IMR-90 (cell line): ENCODE results near the gene LAMTOR4. TPM values are rescaled to one million over a fixed set of nuclear protein-coding genes. Genes with fewer than 3 reads are reported as not detected.
A peak's percentile ranks its signal among the peaks of the same experiment; 100 is the strongest.

Source experiments
- ATAC-seq: fragments of 200-7000 bp; cut with Tn5 transposase; 2 replicates; pipeline ENCODE4 v1.9.1; 2020; ENCODE audit warnings: low read depth, mild to moderate bottlenecking, moderate library complexity
- BruUV-seq: library from RNA; stranded (reverse); fragments of 400-500 nt; replicated peaks from 2 replicates; lab custom pipeline; 2021; lab: Mats Ljungman, UMichigan
- CTCF ChIA-PET: fragments of 300-600 bp; formaldehyde crosslinking; extraction: SDS; loops from one replicate; lab custom pipeline; 2021; ENCODE audit warnings: antibody characterized with exemption; lab: Yijun Ruan, JAX
- POLR2A ChIA-PET: fragments of 300-600 bp; sonication (Branson Sonifier 250); formaldehyde crosslinking; loops from one replicate; lab custom pipeline; 2022; ENCODE audit warnings: antibody characterized with exemption; ENCODE audit not compliant: unreplicated experiment; lab: Charles Lee
- DNase-seq: peaks from one replicate; pipeline ENCODE4 v3.0.0; 2013
- H2AFZ ChIP-seq: replicated peaks from 2 replicates; pipeline ENCODE3; 2013; ENCODE audit warnings: low read length, mild to moderate bottlenecking; ENCODE audit not compliant: poor library complexity
- H2AK5ac ChIP-seq: 2 replicates; pipeline ENCODE4 v1.6.1; 2013; ENCODE audit warnings: low read depth, low read length, inconsistent platforms
- H2AK9ac ChIP-seq: replicated peaks from 2 replicates; pipeline ENCODE3; 2013; ENCODE audit warnings: mild to moderate bottlenecking, low read depth, low read length, moderate library complexity; ENCODE audit not compliant: poor library complexity
- H2BK120ac ChIP-seq: 2 replicates; pipeline ENCODE4 v1.6.1; 2013; ENCODE audit warnings: low read depth, low read length, inconsistent platforms
- H2BK15ac ChIP-seq: 3 replicates; pipeline ENCODE4 v1.6.1; 2013; ENCODE audit warnings: low read depth, low read length, inconsistent platforms
- H2BK20ac ChIP-seq: 2 replicates; pipeline ENCODE4 v1.6.1; 2013; ENCODE audit warnings: low read depth, mild to moderate bottlenecking, inconsistent platforms, low read length, moderate library complexity
- H2BK5ac ChIP-seq: 2 replicates; pipeline ENCODE4 v1.6.1; 2013; ENCODE audit warnings: mild to moderate bottlenecking, low read depth, low read length, inconsistent platforms; ENCODE audit not compliant: poor library complexity, severe bottlenecking
- H3K14ac ChIP-seq: replicated peaks from 2 replicates; pipeline ENCODE4 v1.6.1; 2013; ENCODE audit warnings: low read depth, low read length, inconsistent platforms
- H3K18ac ChIP-seq: 2 replicates; pipeline ENCODE4 v1.6.1; 2013; ENCODE audit warnings: low read depth, low read length, control low read depth
- H3K23ac ChIP-seq: 2 replicates; pipeline ENCODE4 v1.6.1; 2013; ENCODE audit warnings: low read depth, low read length, inconsistent platforms
- H3K27ac ChIP-seq: 2 replicates; pipeline ENCODE4 v1.5.1; 2013; ENCODE audit warnings: mild to moderate bottlenecking, control low read depth, low read length; ENCODE audit not compliant: insufficient read depth
- H3K27me3 ChIP-seq: 2 replicates; pipeline ENCODE4 v1.6.1; 2013; ENCODE audit warnings: low read length; ENCODE audit not compliant: control insufficient read depth, insufficient read depth
- H3K36me3 ChIP-seq: 2 replicates; pipeline ENCODE4 v1.6.1; 2013; ENCODE audit warnings: low read length, mixed read lengths; ENCODE audit not compliant: control insufficient read depth, insufficient read depth
- H3K4ac ChIP-seq: 2 replicates; pipeline ENCODE4 v1.6.1; 2013; ENCODE audit warnings: low read depth, low read length, inconsistent platforms
- H3K4me1 ChIP-seq: 2 replicates; pipeline ENCODE4 v1.6.1; 2013; ENCODE audit warnings: low read length, mixed read lengths; ENCODE audit not compliant: control insufficient read depth, insufficient read depth
- H3K4me2 ChIP-seq: 2 replicates; pipeline ENCODE4 v1.6.1; 2013; ENCODE audit warnings: low read depth, mild to moderate bottlenecking, control low read depth, low read length, moderate library complexity
- H3K4me3 ChIP-seq: 2 replicates; pipeline ENCODE4 v1.5.1; 2013; ENCODE audit warnings: low read depth, mild to moderate bottlenecking, control low read depth, low read length, moderate library complexity; ENCODE audit not compliant: insufficient read depth
- H3K56ac ChIP-seq: 2 replicates; pipeline ENCODE4 v1.6.1; 2013; ENCODE audit warnings: low read length, inconsistent platforms; ENCODE audit not compliant: insufficient read depth; ENCODE audit errors: extremely low read depth
- H3K79me1 ChIP-seq, 2 experiments: 2 replicates each; pipeline ENCODE4 v1.6.1; 2013; ENCODE audit warnings: low read length in 2 of 2, inconsistent platforms in 1 of 2, low read depth in 1 of 2
- H3K9ac ChIP-seq: 2 replicates; pipeline ENCODE4 v1.6.1; 2013; ENCODE audit warnings: low read depth, low read length, control low read depth
- H3K9me1 ChIP-seq: 2 replicates; pipeline ENCODE4 v1.6.1; 2013; ENCODE audit warnings: low read length, inconsistent platforms; ENCODE audit not compliant: insufficient read depth
- H3K9me3 ChIP-seq: 2 replicates; pipeline ENCODE4 v1.6.1; 2013; ENCODE audit warnings: low read length; ENCODE audit not compliant: control insufficient read depth, insufficient read depth
- H4K20me1 ChIP-seq: 2 replicates; pipeline ENCODE4 v1.6.1; 2013; ENCODE audit warnings: low read length, inconsistent platforms; ENCODE audit not compliant: insufficient read depth
- H4K5ac ChIP-seq: 2 replicates; pipeline ENCODE4 v1.6.1; 2013; ENCODE audit warnings: mild to moderate bottlenecking, low read depth, low read length, control low read depth
- H4K8ac ChIP-seq, 2 experiments: 2 replicates each; pipeline ENCODE4 v1.6.1; 2013; ENCODE audit warnings: low read depth in 2 of 2, low read length in 2 of 2, control low read depth in 1 of 2, inconsistent platforms in 1 of 2
- H4K91ac ChIP-seq: 2 replicates; pipeline ENCODE4 v1.6.1; 2013; ENCODE audit warnings: low read depth, low read length, inconsistent platforms; ENCODE audit not compliant: insufficient read depth
- CEBPB ChIP-seq: IDR thresholded peaks from 2 replicates; pipeline ENCODE4 v1.6.1; 2012; ENCODE audit warnings: low read depth, low read length, improper control_type of control experiment
- MAFK ChIP-seq: IDR thresholded peaks from 2 replicates; pipeline ENCODE4 v1.6.1; 2012; ENCODE audit warnings: low read depth, low read length, improper control_type of control experiment
- MXI1 ChIP-seq: IDR thresholded peaks from 2 replicates; pipeline ENCODE4 v1.6.1; 2012; ENCODE audit warnings: low read depth, mild to moderate bottlenecking, low read length, moderate library complexity, borderline replicate concordance
- POLR2A ChIP-seq: IDR thresholded peaks from 2 replicates; pipeline ENCODE4 v1.6.1; 2012; ENCODE audit warnings: mild to moderate bottlenecking, low read depth, low read length
- RCOR1 ChIP-seq: IDR thresholded peaks from 2 replicates; pipeline ENCODE4 v1.6.1; 2012; ENCODE audit warnings: mild to moderate bottlenecking, low read length, improper control_type of control experiment; ENCODE audit not compliant: insufficient replicate concordance
- RFX5 ChIP-seq: IDR thresholded peaks from 2 replicates; pipeline ENCODE4 v1.8.0; 2012; ENCODE audit warnings: low read depth, mild to moderate bottlenecking, low read length, moderate library complexity
- SMC3 ChIP-seq: fragments of 150-350 bp; IDR thresholded peaks from 2 replicates; pipeline ENCODE4 v1.6.1; 2016; ENCODE audit warnings: low read depth, mild to moderate bottlenecking, antibody characterized with exemption, low read length, moderate library complexity
- WGBS, 2 experiments: methylation state at CpG; one replicate each; pipeline versions ENCODE4 v1.1.5 to v1.1.7; 2013; ENCODE audit warnings: missing lambda C conversion rate in 2 of 2; ENCODE audit not compliant: insufficient read length in 1 of 2; ENCODE audit errors: extremely low coverage in 2 of 2; 5-methylcytosine and 5-hydroxymethylcytosine counted together
- dilution Hi-C: fragments of 300-500 bp; cut with HindIII; formaldehyde crosslinking; loops from one replicate; pipeline ENCODE4 v1.14.3; 2018; ENCODE audit warnings: low sequenced_read_pairs; ENCODE audit not compliant: unreplicated experiment
- in situ Hi-C: fragments of 300-500 bp; cut with MboI; formaldehyde crosslinking; loops from 3 replicates; pipeline ENCODE4 v1.14.3; 2019; ENCODE audit warnings: low sequenced_read_pairs, inconsistent platforms, mixed read lengths
- intact Hi-C: fragments of 100-400 bp; cut with micrococcal nuclease; formaldehyde crosslinking; loops from 2 replicates; pipeline ENCODE4 v1.10.0; 2022
- polyA plus RNA-seq, 3 experiments: library from polyadenylated mRNA; depleted of rRNA; stranded (reverse); fragments of >200 nt; gene quantifications; 2 replicates each; pipeline ENCODE4 v1.2.3, GENCODE V29; 2012; ENCODE audit warnings: low replicate concordance in 1 of 3
- total RNA-seq: library from RNA; depleted of rRNA; stranded (reverse); fragments of >200 nt; gene quantifications from 2 replicates; pipeline ENCODE4 v1.2.3, GENCODE V29; 2012
- TF ChIP-seq, protein P1 (sequence below): conservative IDR thresholded peaks from 2 replicates; pipeline ENCODE4 v1.5.1; 2012; ENCODE audit warnings: mild to moderate bottlenecking, low read depth, low read length, improper control_type of control experiment
- TF ChIP-seq, protein P2 (sequence below): fragments of 150-350 bp; IDR thresholded peaks from 2 replicates; pipeline ENCODE4 v1.6.1; 2016; ENCODE audit warnings: low read depth, mild to moderate bottlenecking, low read length, moderate library complexity, borderline replicate concordance
- TF ChIP-seq, protein P3 (sequence below): fragments of 150-350 bp; IDR thresholded peaks from 2 replicates; pipeline ENCODE4 v1.6.1; 2017; ENCODE audit warnings: mild to moderate bottlenecking, antibody characterized with exemption, low read length, low read depth

Gene LAMTOR4
- total and polyA plus RNA-seq, 2 of the 4 experiments (the other 2 are of a cell fraction) = 134 to 268 TPM

DNA sequence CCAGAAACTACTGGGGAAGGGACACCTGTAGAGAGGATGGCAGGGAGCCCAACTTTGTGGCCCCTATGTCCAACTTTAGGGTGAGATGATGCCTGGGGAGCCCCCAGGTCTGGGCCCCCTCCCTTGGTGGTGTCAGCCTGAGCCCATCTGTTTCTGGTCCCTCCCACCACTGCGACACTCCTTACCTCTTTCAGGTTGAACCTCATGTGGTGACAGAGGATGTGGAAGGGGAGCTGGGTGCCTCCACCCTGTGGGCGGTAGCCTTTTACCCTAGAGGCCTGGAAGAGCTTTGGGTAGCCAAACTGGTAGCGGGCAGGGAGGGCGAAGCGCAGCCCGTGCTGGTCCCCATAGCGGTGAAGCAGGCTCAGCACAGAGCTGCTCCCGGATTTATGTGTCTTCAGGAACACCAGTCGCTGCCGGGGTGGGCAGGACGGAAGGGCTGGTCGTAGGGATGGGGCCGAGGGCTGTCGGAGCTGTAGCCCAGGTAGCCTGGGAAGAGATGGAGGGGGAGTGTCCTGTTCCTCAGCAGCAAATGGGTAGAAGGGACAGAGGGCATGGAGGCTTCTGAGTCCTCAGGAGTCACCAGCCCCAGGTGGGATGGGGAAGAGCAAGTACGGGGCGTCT, 17.7 kb downstream of the LAMTOR4 start:
- no peak overlapping the region for H2BK15ac ChIP-seq
- DNase-seq = no peak
- ChIA-PET POLR2A (no interaction called here), CTCF (no interaction called here)
- no peaks in the 10 kb centered on the region for H4K20me1 ChIP-seq
- H3K56ac ChIP-seq = no peak overlapping the region
- no peaks in the 10 kb centered on the region for H3K27me3 ChIP-seq
- 68% methylated on average over 8 of the region's 16 CpGs; no CpG with 5 or more reads in 1 of the 2 experiments for WGBS, 2 experiments
- no peak overlapping the region for H4K5ac ChIP-seq
- no peak overlapping the region for H3K18ac ChIP-seq
- no peak overlapping the region for H3K23ac ChIP-seq
- no TSS peak for BruUV-seq
- H3K4me1 ChIP-seq = peaks cover 6% of the 10 kb centered on the region
- H3K27ac ChIP-seq = no peak overlapping the region
- no peak overlapping the region for H3K4me2 ChIP-seq
- intact Hi-C loops (no loop called here), in situ Hi-C loops (no loop called here), dilution Hi-C loops (no loop called here)
- no peak overlapping the region for H2AK5ac ChIP-seq
- peaks cover 0 to 8% of the 10 kb centered on the region in 2 experiments; a peak in 1 of 4 replicates for H3K79me1 ChIP-seq
- no peak overlapping the region for H3K4ac ChIP-seq
- H2BK120ac ChIP-seq = no peak overlapping the region
- H3K9ac ChIP-seq = no peak overlapping the region
- H4K8ac ChIP-seq = no peak overlapping the region
- no peaks in the 10 kb centered on the region for H3K9me3 ChIP-seq
- ATAC-seq = no peak
- no peak overlapping the region for H3K14ac ChIP-seq
- peak overlapping the region; percentile 14 for H2AFZ ChIP-seq
- peak overlapping the region; percentile 82 for H2AK9ac ChIP-seq
- no peak overlapping the region for H4K91ac ChIP-seq
- H2BK20ac ChIP-seq = no peak overlapping the region
- TF ChIP-seq, protein P1, sequence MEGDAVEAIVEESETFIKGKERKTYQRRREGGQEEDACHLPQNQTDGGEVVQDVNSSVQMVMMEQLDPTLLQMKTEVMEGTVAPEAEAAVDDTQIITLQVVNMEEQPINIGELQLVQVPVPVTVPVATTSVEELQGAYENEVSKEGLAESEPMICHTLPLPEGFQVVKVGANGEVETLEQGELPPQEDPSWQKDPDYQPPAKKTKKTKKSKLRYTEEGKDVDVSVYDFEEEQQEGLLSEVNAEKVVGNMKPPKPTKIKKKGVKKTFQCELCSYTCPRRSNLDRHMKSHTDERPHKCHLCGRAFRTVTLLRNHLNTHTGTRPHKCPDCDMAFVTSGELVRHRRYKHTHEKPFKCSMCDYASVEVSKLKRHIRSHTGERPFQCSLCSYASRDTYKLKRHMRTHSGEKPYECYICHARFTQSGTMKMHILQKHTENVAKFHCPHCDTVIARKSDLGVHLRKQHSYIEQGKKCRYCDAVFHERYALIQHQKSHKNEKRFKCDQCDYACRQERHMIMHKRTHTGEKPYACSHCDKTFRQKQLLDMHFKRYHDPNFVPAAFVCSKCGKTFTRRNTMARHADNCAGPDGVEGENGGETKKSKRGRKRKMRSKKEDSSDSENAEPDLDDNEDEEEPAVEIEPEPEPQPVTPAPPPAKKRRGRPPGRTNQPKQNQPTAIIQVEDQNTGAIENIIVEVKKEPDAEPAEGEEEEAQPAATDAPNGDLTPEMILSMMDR = no peak
- TF ChIP-seq, protein P2, sequence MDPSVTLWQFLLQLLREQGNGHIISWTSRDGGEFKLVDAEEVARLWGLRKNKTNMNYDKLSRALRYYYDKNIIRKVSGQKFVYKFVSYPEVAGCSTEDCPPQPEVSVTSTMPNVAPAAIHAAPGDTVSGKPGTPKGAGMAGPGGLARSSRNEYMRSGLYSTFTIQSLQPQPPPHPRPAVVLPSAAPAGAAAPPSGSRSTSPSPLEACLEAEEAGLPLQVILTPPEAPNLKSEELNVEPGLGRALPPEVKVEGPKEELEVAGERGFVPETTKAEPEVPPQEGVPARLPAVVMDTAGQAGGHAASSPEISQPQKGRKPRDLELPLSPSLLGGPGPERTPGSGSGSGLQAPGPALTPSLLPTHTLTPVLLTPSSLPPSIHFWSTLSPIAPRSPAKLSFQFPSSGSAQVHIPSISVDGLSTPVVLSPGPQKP = no peak
- TF ChIP-seq POLR2A = no peak
- no peak for TF ChIP-seq RCOR1
- no peak for TF ChIP-seq MXI1
- no peak for TF ChIP-seq CEBPB
- TF ChIP-seq RFX5 = no peak
- no peak for TF ChIP-seq MAFK
- TF ChIP-seq SMC3 = no peak
- TF ChIP-seq, protein P3, sequence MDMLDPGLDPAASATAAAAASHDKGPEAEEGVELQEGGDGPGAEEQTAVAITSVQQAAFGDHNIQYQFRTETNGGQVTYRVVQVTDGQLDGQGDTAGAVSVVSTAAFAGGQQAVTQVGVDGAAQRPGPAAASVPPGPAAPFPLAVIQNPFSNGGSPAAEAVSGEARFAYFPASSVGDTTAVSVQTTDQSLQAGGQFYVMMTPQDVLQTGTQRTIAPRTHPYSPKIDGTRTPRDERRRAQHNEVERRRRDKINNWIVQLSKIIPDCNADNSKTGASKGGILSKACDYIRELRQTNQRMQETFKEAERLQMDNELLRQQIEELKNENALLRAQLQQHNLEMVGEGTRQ = no peak
- H2BK5ac ChIP-seq = no peak overlapping the region
- peaks cover 3% of the 10 kb centered on the region; the same call in 1 of the 2 replicates for H3K9me1 ChIP-seq
- H3K4me3 ChIP-seq = no peak overlapping the region
- no peaks in the 10 kb centered on the region for H3K36me3 ChIP-seq
